Stimulated activated memory B cell treated with anti-CD40 and anti-IgM and Interleukin-4, amounts not matched to agents 10 μg/mL and 1 μg/mL and 100 μg/mL, for 72 hours (primary cell): Measurements from ENCODE around the gene MAFB.
A peak's percentile ranks its signal among the peaks of the same experiment; 100 is the strongest.

ENCODE experiments used
- ATAC-seq: fragments of 150-1000 bp; cut with Tn5 transposase; 2 replicates; pipeline ENCODE4 v1.10.0; 2021
- H3K27ac Mint-ChIP-seq: one replicate; pipeline ENCODE4 v1.8.0; 2022; ENCODE audit warnings: mild to moderate bottlenecking, mixed read lengths
- H3K27me3 Mint-ChIP-seq: one replicate; pipeline ENCODE4 v1.8.0; 2022; ENCODE audit warnings: mixed read lengths
- H3K36me3 Mint-ChIP-seq: one replicate; pipeline ENCODE4 v1.8.0; 2022; ENCODE audit warnings: mixed read lengths
- H3K4me1 Mint-ChIP-seq: one replicate; pipeline ENCODE4 v1.8.0; 2022; ENCODE audit warnings: mixed read lengths
- H3K4me3 Mint-ChIP-seq: one replicate; pipeline ENCODE4 v1.8.0; 2022; ENCODE audit warnings: mild to moderate bottlenecking, moderate library complexity, mixed read lengths
- H3K9me3 Mint-ChIP-seq: one replicate; pipeline ENCODE4 v1.8.0; 2022; ENCODE audit warnings: mixed read lengths

Gene MAFB

DNA sequence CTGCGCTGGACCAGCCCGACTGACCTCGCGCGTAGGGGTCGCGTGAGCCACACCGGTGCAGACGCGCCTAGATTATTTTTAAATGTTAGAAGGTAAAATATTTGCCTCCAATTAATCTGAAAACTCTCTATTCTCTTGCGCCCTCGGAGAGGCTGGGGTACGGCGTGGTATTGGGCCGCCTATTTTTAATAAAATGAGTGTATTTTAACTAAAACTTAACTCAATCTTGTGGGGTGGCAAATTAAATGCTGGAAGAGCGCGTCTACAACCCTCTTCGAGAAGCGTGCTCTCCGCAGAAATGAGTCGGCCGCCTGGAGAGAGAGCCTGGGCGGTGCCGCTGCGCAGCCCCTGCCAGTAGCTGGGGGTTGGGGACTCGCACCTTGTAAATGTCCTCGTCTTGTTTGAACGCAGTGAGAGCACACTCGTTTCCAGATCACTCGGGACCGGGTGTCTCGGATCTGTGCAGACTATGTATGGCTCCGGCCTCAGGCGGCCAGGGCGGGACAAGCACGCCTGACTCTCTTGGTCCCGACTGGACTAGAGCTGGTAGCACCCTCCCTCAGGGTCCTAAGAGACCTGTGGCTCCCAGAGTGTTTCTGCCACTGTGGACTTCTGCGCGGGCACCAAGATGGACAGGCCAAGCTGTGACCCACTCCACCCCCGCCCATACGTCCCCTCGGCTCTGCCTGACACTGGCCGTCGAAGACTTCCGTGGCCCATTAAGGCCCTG lies 2.0 kb upstream of the MAFB start:
- H3K9me3 Mint-ChIP-seq, result no peaks in the 10 kb centered on the region
- ATAC-seq, result no peak

GRCh38 chr20:40689943-40690835 lies 1.2 kb upstream of the MAFB start:
- Mint-ChIP-seq H3K4me1 (peaks cover 38% of the 10 kb centered on the region), H3K4me3 (peak overlapping the region; percentile 80), H3K27me3 (peaks cover 90% of the 10 kb centered on the region), H3K36me3 (no peaks in the 10 kb centered on the region), H3K9me3 (no peaks in the 10 kb centered on the region), H3K27ac (no peak overlapping the region)
- peak; percentile 62 for ATAC-seq

More for the DNA sequence above, 2.0 kb upstream of the MAFB start:
- H3K36me3 Mint-ChIP-seq, result no peaks in the 10 kb centered on the region
- H3K27ac Mint-ChIP-seq, result no peak overlapping the region
- no peak overlapping the region for H3K4me3 Mint-ChIP-seq
- peaks cover 38% of the 10 kb centered on the region for H3K4me1 Mint-ChIP-seq
- H3K27me3 Mint-ChIP-seq, result peaks cover 92% of the 10 kb centered on the region

DNA sequence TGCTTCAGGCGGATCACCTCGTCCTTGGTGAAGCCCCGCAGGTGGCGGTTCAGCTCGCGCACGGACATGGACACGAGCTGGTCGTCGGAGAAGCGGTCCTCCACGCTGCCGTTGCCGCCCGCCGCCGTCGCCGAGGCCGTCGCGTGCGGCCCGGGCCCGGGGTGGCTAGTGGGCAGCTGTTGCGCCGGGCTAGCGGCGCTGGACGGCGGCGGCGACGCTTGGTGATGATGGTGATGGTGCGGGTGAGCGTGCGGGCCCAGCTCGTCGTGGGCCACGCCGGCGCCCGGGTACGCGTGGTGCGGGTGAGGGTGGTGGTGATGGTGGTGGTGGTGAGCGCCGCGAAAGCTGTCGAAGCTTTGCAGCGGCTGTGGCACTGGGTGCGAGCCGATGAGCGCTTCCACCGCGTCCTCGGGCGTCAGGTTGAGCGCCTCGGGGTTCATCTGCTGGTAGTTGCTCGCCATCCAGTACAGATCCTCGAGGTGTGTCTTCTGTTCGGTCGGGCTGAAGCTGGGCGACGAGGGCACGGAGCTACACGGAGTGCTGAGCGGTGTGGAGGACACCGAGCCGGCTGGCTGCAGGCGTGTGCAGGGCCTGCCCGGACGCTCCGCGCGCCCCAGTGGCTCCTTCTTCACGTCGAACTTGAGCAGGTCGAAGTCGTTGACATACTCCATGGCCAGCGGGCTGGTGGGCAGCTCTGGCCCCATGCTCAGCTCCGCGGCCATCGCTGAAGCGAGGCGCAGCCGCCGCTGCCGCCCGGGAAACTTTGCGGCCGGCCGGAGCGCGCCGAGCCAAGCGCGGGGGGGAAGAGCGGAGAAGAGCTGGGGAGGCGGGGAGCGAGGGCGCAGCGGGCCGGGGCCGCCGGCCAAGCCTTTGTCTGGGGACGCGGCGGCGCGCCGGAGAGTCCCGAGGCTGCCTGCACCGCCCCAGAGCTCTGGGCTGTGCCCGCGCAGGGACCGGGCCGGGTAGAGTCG lies 622 bp downstream of the MAFB start:
- peak overlapping the region; percentile 73 for H3K4me3 Mint-ChIP-seq
- no peak overlapping the region for H3K27ac Mint-ChIP-seq
- peaks cover 90% of the 10 kb centered on the region for H3K27me3 Mint-ChIP-seq
- H3K9me3 Mint-ChIP-seq, result no peaks in the 10 kb centered on the region
- no peaks in the 10 kb centered on the region for H3K36me3 Mint-ChIP-seq
- no peak for ATAC-seq
- H3K4me1 Mint-ChIP-seq, result peaks cover 40% of the 10 kb centered on the region

DNA sequence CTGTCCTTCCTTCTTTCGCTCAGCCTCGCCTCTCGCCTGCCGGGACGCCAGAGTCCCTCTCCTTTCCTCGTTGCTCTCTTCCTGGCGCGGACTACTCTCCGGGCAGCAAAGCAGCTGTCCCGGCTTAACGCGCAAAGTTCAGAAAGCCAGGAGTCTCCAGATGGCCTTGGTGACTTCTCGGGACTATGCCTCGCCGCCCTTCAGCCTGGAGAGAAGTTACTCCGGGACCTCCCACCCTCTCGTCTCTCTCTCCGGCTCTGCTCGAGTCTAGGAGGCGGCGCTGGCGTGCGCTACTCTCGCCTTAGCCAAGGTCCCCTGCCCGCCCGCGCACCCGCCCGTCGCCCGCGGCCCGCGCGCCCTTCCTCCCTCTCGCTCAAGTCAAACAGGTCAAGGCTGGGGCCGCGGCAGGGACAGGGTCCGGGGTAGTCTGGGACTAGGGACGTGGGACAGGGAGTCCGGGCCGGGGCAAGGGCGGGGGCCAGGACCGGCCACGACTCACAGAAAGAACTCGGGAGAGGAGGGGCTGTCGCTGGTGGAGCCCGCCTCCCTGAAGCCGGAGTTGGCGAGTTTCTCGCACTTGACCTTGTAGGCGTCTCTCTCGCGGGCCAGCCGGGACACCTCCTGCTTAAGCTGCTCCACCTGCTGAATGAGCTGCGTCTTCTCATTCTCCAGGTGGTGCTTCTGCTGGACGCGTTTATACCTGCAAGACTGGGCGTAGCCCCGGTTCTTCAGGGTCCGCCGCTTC lies 1.5 kb downstream of the MAFB start:
- Mint-ChIP-seq H3K4me1 (peaks cover 47% of the 10 kb centered on the region), H3K36me3 (no peaks in the 10 kb centered on the region), H3K9me3 (no peaks in the 10 kb centered on the region), H3K27ac (no peak overlapping the region), H3K27me3 (peaks cover 90% of the 10 kb centered on the region), H3K4me3 (peak overlapping the region; percentile 45)
- ATAC-seq, result no peak

DNA sequence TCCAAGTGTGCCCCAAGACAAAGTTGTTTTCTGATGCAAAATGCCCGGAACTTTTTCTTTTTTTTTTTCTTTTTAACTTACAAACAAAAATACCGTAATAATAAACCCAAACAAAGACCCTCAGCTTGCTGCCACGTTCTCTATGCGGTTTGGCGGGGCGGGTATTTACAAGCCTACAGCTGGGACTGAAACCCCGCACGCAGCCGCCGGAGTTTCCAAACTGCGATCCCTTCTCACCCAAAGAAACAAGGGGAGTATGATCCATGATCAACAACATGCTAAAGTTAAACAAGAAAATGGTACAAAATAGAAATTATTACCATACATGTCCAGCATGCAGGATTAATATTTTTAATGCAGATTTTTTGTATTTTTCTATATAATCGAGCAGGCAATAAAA lies 2.1 kb downstream of the MAFB start:
- no peaks in the 10 kb centered on the region for H3K9me3 Mint-ChIP-seq
- H3K27me3 Mint-ChIP-seq, result peaks cover 90% of the 10 kb centered on the region
- no peak overlapping the region for H3K27ac Mint-ChIP-seq
- H3K36me3 Mint-ChIP-seq, result no peaks in the 10 kb centered on the region
- no peak overlapping the region for H3K4me3 Mint-ChIP-seq
- ATAC-seq, result no peak
- peaks cover 46% of the 10 kb centered on the region for H3K4me1 Mint-ChIP-seq

- no peaks in the 10 kb centered on the region for H3K36me3 Mint-ChIP-seq
- no peaks in the 10 kb centered on the region for H3K9me3 Mint-ChIP-seq
- peaks cover 41% of the 10 kb centered on the region for H3K4me1 Mint-ChIP-seq
- ATAC-seq, result no peak
- H3K4me3 Mint-ChIP-seq, result no peak overlapping the region
- H3K27me3 Mint-ChIP-seq, result peaks cover 90% of the 10 kb centered on the region
- H3K27ac Mint-ChIP-seq, result no peak overlapping the region
These were observed 2.6 kb downstream of the MAFB start for GRCh38 chr20:40686434-40686882.

DNA sequence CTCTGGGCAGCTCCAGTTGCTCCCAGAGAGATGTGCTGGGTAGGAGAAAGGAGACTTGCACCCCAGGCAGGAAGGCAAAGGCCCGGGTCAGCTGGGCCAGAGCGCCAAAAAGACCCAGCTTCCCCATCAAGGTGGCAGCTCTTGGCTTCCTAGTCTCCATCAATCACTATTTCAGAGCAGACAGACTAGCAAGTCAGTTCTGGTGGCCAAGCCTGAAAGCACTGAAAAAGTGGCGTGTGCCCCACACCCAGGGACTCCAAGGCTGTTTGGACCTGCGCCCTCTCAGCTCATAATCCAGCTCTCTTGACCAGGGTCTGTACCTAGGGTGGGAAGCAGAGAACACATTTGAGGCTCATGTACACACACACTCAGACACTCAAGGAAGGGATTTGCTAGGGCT lies 3.7 kb downstream of the MAFB start:
- H3K36me3 Mint-ChIP-seq, result no peaks in the 10 kb centered on the region
- H3K27me3 Mint-ChIP-seq, result peaks cover 88% of the 10 kb centered on the region
- no peak overlapping the region for H3K4me3 Mint-ChIP-seq
- H3K4me1 Mint-ChIP-seq, result peaks cover 39% of the 10 kb centered on the region
- no peak for ATAC-seq
- no peak overlapping the region for H3K27ac Mint-ChIP-seq
- no peaks in the 10 kb centered on the region for H3K9me3 Mint-ChIP-seq

GRCh38 chr20:40683894-40684268 lies 5.2 kb downstream of the MAFB start:
- Mint-ChIP-seq H3K27ac (no peak overlapping the region), H3K27me3 (peaks cover 87% of the 10 kb centered on the region), H3K9me3 (no peaks in the 10 kb centered on the region), H3K4me3 (no peak overlapping the region), H3K36me3 (no peaks in the 10 kb centered on the region), H3K4me1 (peaks cover 28% of the 10 kb centered on the region)
- ATAC-seq, result no peak

GRCh38 chr20:40683221-40683893 lies 5.7 kb downstream of the MAFB start:
- Mint-ChIP-seq H3K4me3 (no peak overlapping the region), H3K4me1 (peaks cover 24% of the 10 kb centered on the region), H3K9me3 (no peaks in the 10 kb centered on the region), H3K36me3 (no peaks in the 10 kb centered on the region), H3K27me3 (peaks cover 81% of the 10 kb centered on the region), H3K27ac (no peak overlapping the region)
- ATAC-seq, result peak; percentile 13

DNA sequence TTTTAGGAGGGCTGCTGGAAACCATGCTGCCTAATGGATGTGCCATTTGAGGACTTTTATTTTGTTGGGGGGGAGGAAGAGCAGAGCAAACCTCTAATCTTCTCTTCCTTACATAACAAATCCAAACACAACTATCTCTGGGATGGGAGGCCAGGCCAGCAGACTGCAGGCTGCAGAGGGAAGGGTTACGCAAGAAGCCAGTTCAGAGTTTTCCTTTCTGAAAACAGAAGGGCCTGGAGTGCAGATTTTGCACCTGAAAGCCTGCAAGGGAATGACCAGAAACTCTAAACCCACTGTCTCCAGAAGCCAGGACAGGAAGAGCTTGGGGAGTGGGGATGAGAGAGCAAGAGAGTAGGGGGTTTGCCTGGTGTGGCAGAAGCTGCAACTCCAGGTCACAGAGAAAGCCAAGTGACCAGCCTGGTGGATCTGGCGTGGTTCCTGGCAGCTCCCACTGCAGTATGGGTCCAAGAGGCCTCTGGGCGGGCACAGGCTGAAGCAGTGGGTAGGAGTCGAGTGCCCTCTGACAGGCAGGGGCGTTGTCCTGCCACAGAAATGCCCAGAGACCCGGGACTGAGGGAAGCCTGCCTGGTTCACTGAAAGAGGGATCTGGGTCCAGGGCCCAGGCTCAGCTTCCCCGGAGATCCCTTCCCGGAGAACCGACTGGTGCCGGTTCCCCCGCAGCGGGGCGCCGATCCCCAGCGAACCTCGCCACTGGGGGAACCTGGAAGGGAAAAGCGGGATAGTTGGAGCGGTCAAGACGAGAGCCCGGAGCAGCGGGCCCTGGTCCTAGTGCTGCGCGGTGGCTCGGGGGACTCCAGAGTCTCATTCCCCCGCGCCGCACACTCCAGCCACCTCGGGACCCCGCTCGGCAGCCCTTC lies 6.7 kb downstream of the MAFB start:
- Mint-ChIP-seq H3K36me3 (no peaks in the 10 kb centered on the region), H3K27me3 (peaks cover 78% of the 10 kb centered on the region), H3K27ac (no peak overlapping the region), H3K4me1 (peaks cover 18% of the 10 kb centered on the region), H3K4me3 (peak overlapping the region; percentile 16), H3K9me3 (no peaks in the 10 kb centered on the region)
- no peak for ATAC-seq

GRCh38 chr20:40681684-40682083 lies 7.4 kb downstream of the MAFB start:
- Mint-ChIP-seq H3K27me3 (peaks cover 78% of the 10 kb centered on the region), H3K36me3 (no peaks in the 10 kb centered on the region), H3K27ac (no peak overlapping the region), H3K4me1 (peaks cover 16% of the 10 kb centered on the region), H3K9me3 (no peaks in the 10 kb centered on the region), H3K4me3 (no peak overlapping the region)
- no peak for ATAC-seq

DNA sequence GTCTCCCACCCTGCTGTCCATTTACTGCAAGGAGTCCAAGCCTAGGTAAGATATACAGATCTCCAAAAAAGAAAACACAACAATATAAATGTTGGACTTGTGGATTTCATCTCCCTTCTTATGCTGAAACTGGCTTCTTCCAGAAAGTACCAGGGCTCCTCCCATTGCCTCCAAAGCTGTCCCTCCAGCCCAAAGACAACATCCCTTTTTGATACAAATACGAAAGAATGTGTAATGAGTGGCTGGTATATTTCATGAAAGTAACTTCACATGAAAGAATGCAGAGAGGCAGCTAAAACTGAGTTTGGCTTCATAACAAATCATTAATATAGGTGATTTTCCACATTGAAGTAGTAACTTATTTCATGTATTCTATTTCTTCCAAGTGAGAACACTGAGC lies 7.9 kb downstream of the MAFB start:
- no peaks in the 10 kb centered on the region for H3K36me3 Mint-ChIP-seq
- peaks cover 78% of the 10 kb centered on the region for H3K27me3 Mint-ChIP-seq
- no peak overlapping the region for H3K4me3 Mint-ChIP-seq
- peaks cover 16% of the 10 kb centered on the region for H3K4me1 Mint-ChIP-seq
- no peaks in the 10 kb centered on the region for H3K9me3 Mint-ChIP-seq
- no peak overlapping the region for H3K27ac Mint-ChIP-seq
- ATAC-seq, result no peak
